Neural crest cell (in vitro differentiated cells): ENCODE data around the gene SIGLEC6. TPM values are rescaled to one million over a fixed set of nuclear protein-coding genes. Genes with fewer than 3 reads are reported as not detected.
"Not testable (repeated sequence)": the region's sequence is repeated elsewhere in the genome, so short reads cannot be mapped to it uniquely, and the experiment has no call there.

Experiments used
- DNase-seq: peaks from one replicate; pipeline ENCODE4 v3.0.0; 2021; ENCODE audit warnings: low read depth, mixed read lengths, low spot score
- H3K27ac Mint-ChIP-seq: one replicate; pipeline ENCODE4 v1.8.0; 2021; ENCODE audit warnings: mild to moderate bottlenecking, mixed read lengths; ENCODE audit not compliant: unreplicated experiment
- H3K27me3 Mint-ChIP-seq: 2 replicates; pipeline ENCODE4 v1.8.0; 2021; ENCODE audit warnings: low read depth, mild to moderate bottlenecking, mixed read lengths
- H3K36me3 Mint-ChIP-seq: 2 replicates; pipeline ENCODE4 v1.8.0; 2021; ENCODE audit warnings: low read depth, mild to moderate bottlenecking, mixed read lengths
- H3K4me1 Mint-ChIP-seq: 2 replicates; pipeline ENCODE4 v1.8.0; 2021; ENCODE audit warnings: mixed read lengths
- H3K4me3 Mint-ChIP-seq: one replicate; pipeline ENCODE4 v1.8.0; 2021; ENCODE audit warnings: mild to moderate bottlenecking, mixed read lengths
- H3K9me3 Mint-ChIP-seq: 2 replicates; pipeline ENCODE4 v1.8.0; 2021; ENCODE audit warnings: mixed read lengths
- CTCF ChIP-seq: fragments of 200-600 bp; sonication (generic); conservative IDR thresholded peaks from 2 replicates; pipeline ENCODE4 v1.5.0; 2021; ENCODE audit warnings: antibody characterized with exemption, mild to moderate bottlenecking
- total RNA-seq: library from RNA; stranded (reverse); gene quantifications from 2 replicates; pipeline ENCODE4 v1.2.1, GENCODE V29; 2021

The SIGLEC6 gene
- total RNA-seq, 1 donor from 2014 or later: not detected

DNA sequence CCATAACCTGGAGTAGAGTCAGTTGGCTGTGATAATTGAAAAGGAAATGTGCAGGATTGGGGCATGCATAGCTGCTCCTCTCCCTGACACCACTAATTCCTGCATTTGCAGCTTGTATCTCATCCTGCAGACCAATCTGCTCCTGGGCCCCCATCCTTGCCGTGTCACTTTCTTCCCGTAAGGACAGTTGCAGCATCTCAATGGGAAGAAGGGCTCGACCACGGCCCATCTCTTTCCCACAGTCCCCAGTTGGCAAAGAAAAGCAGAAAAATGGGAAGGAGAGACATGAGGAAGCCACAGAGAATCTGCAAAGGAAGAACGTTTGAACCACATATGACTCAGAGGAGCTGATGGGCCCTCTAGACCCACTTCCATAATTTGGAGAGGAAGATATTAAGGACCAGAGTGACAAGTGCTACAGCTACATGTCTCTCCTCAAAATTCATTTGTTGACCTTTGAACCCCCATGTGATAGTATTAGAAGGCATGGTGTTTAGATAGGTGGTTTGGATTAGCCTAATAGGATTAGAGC, 28.1 kb downstream of the SIGLEC6 start:
- no peak for TF ChIP-seq CTCF
- Mint-ChIP-seq H3K27me3 (peaks cover 50% of the 10 kb centered on the region), H3K4me3 (no peak overlapping the region), H3K9me3 (no peaks in the 10 kb centered on the region), H3K4me1 (no peaks in the 10 kb centered on the region), H3K27ac (no peak overlapping the region), H3K36me3 (no peaks in the 10 kb centered on the region)
- no peak for DNase-seq

DNA sequence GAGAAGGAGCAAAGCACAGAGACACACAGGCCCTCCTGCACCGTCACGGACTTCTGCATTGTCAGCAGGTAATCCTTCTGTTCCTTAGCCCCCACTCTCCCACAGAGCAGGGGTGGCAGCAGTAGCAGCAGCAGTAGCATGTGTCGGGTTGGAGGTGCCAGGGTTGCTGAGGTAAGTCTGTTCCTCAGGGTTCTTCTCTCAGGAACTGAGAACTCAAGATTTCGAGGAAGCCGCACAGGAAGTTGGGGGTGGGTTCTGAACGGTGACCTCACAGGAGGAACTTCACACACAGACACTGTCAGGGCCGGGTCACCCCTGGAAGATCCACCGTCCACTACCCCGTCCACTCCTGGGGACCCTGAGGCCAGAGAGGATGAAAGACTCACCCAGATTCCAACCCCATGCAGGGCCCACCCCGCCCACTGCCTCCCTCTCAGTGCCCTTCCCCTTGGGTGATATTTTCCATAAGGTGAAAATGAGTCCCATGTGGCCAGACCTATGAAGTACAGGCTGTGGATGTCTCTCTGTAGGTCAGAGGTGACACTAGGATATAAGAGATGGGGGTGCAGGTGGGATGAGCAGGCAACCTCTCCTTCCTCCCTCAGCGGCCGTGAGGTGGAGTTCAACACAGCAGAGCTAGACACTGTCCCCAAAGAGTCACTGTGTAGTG, 29.7 kb downstream of the SIGLEC6 start, which contains the start of gene SIGLEC12:
Gene SIGLEC12, minus strand, starts transcription at position 207 of the 670 bp plus-strand sequence. Its CDS starts 67 bp downstream, at position 140.
- Mint-ChIP-seq H3K9me3 (no peaks in the 10 kb centered on the region), H3K36me3 (no peaks in the 10 kb centered on the region), H3K27me3 (peaks cover 53% of the 10 kb centered on the region), H3K4me1 (no peaks in the 10 kb centered on the region), H3K4me3 (no peak within 1 kb of the TSS), H3K27ac (no peak within 1 kb of the TSS)
- no peak for DNase-seq
- no peak for TF ChIP-seq CTCF

GRCh38 chr19:51500931-51501330, 30.5 kb downstream of the SIGLEC6 start:
- H3K9me3 Mint-ChIP-seq, H3K4me1 Mint-ChIP-seq, H3K4me3 Mint-ChIP-seq, DNase-seq, H3K27ac Mint-ChIP-seq, H3K36me3 Mint-ChIP-seq: not testable (repeated sequence)
- peaks cover 50% of the 10 kb centered on the region for H3K27me3 Mint-ChIP-seq

DNA sequence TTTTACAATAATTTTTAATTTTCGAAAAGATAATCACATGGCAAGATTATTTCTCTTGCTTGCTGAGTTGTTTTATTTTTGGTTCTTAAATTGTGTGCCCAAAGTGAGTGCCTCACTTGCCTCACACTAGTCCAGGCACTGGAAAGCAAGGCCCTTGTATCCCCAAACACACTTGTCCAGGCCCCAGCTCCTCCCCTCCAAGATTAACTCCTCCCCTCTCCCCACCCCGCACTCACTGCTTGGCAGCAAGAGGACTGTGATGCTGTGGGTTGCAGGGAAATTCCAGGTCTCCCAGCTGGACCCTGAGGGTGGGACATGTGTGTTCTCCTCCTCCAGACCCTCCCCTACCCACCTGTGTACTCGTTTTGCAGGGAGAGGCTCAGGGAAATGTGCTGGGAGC, 33.8 kb downstream of the SIGLEC6 start:
- no peaks in the 10 kb centered on the region for H3K4me1 Mint-ChIP-seq
- DNase-seq: no peak
- no peaks in the 10 kb centered on the region for H3K36me3 Mint-ChIP-seq
- H3K27ac Mint-ChIP-seq: no peak overlapping the region
- no peak overlapping the region for H3K4me3 Mint-ChIP-seq
- no peaks in the 10 kb centered on the region for H3K9me3 Mint-ChIP-seq
- no peak for TF ChIP-seq CTCF
- peaks cover 48% of the 10 kb centered on the region for H3K27me3 Mint-ChIP-seq

GRCh38 chr19:51493776-51494175, 37.7 kb downstream of the SIGLEC6 start:
- H3K4me3 Mint-ChIP-seq: no peak overlapping the region
- no peaks in the 10 kb centered on the region for H3K4me1 Mint-ChIP-seq
- H3K27me3 Mint-ChIP-seq: peaks cover 65% of the 10 kb centered on the region
- no peak for TF ChIP-seq CTCF
- no peaks in the 10 kb centered on the region for H3K36me3 Mint-ChIP-seq
- no peaks in the 10 kb centered on the region for H3K9me3 Mint-ChIP-seq
- H3K27ac Mint-ChIP-seq: no peak overlapping the region
- DNase-seq: no peak

GRCh38 chr19:51491586-51491985, 39.9 kb downstream of the SIGLEC6 start:
- no peak for DNase-seq
- Mint-ChIP-seq H3K27ac (no peak overlapping the region), H3K27me3 (peaks cover 52% of the 10 kb centered on the region), H3K36me3 (no peaks in the 10 kb centered on the region), H3K4me1 (no peaks in the 10 kb centered on the region), H3K4me3 (no peak overlapping the region), H3K9me3 (no peaks in the 10 kb centered on the region)
- TF ChIP-seq CTCF: no peak
